ENCODE measurements around the gene DDX43.
"Not testable (repeated sequence)": the region's sequence is repeated elsewhere in the genome, so short reads cannot be mapped to it uniquely, and the experiment has no call there.

Gene DDX43

DNA sequence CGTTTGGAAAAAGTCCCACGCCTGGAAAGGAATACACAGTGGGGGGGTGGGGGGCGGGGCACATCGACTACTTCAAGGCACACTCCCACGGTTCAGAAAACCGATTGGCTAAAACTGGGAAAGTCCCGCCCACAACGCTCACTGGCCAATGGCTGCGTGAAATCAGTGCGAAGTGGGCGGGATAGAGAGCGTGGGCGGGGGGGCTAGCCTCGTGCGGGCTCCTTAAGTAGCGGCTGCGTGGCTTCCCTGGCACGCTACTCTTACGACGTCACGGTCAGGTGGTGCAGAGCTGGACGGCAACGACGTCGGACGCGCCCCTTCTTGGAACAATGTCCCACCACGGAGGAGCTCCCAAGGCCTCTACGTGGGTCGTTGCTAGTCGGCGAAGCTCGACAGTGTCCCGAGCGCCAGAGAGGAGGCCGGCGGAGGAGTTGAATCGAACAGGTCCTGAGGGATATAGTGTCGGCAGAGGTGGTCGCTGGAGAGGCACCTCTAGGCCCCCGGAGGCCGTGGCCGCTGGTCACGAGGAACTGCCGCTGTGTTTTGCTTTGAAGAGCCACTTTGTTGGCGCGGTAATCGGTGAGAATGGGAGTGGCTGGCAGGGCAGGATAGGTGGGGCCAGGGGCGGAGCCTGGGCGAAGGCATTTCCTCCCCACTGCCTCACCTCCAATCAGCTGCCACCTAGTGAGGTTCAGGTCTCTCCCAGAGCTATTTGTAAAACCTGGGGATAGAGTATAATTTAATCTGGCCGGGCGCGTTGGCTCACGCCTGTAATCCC, at the start of gene DDX43:
Gene DDX43, plus strand, starts transcription at position 252 of the 778 bp plus-strand sequence. Its CDS starts 78 bp downstream, at position 330.
- DNase-seq (ENCODE audit: low read depth) = no peak

DNA sequence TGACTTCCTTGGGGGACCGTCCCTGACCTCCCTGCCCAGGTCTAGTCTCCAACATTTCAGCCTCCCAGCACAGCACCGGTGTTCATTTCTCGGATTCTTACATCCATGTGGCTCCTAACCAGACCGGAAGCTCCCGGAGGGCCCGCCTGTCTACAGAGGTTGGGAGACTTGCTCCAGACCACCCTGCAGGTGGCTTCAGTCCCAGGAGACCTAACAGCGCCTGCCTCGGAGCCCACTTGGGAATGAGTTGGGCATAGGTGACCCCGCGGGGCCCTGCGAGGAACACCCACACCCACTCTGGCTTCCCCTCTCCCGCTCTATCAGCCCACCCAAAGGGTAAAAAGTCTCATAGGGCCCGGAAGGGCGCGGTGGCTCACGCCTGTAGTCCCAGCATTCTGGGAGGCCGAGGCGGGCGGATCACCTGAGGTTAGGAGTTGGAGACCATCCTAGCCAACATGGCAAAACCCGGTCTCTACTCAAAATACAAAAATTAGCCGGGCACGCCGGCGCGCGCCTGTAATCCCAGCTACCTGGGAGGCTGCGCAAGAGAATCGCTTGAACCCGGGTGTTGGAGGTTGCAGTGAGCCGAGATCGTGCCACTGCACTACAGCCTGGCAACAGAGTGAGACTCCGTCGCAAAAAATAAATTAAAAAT, 46.0 kb upstream of the DDX43 start:
- no peak for DNase-seq (ENCODE audit: low read depth)

DNA sequence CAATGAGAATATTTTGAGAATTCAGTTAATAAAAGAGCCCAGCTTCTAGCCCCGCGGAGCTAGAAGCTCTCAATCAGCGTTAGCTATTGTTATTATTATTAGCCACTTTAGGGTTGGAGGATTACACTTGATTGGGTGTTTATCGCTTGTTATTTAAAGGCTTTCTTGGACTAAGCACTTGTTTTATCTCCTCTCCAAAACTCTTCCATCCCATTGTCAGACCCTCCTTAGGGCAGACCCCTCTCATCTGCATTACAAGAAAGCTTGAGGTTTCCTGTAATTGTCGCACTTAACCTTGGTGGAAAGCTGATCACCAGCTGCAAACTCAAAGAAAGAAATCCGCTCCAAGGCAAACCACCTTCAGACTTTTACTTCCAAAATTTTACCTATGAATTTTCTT, 45.3 kb upstream of the DDX43 start:
- DNase-seq (ENCODE audit: low read depth) = no peak

DNA sequence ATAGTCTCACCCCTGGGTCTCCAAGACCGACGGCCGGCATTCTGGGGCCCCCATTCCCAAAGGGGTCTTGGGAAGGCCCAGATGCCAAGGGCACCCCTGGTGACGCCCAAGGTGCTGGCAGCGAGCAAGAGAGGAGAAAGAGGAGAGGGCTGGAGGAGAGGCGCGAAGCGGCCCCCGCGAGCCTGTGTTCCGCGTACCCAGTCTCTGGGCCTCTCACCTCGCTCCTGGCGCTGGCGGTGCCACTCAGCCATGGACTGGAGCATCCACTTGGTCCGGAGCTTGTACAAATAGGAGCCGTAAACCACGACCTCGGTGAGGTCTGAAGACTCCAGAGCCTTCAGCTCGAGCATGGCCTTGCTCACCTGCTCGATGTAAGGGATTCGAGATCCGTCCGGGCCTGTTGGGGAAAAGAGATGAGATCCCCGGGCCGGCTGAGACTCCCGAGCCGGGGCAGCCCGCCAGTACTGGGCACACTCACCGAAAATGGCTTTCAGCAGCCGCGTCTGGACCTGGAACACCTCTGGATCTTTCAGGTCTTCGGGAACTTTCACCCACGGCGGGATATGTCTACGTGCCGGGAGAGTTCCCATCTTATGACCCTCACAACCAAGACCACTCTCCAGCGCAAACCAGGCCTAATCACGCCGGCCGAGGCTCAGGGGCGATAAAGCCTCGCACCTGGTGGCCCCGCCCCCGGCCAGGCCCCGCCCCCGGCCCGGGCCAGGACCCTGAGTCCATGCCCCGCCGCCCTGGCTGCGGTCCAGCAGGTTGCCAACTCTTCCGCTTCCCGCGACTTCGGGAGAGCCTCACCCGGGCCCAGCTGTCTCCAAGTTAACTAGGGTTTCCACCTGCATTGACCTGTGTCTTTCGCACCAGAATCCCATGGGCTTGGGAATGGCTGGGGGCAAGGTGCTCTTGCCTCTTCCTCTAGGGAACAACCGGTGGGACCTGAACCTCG, 40.7 kb upstream of the DDX43 start, which contains the start of gene DPPA5:
Gene DPPA5, minus strand, starts transcription at position 641 of the 958 bp plus-strand sequence. Its CDS starts 51 bp downstream, at position 590.
- DNase-seq (ENCODE audit: low read depth) = no peak

DNA sequence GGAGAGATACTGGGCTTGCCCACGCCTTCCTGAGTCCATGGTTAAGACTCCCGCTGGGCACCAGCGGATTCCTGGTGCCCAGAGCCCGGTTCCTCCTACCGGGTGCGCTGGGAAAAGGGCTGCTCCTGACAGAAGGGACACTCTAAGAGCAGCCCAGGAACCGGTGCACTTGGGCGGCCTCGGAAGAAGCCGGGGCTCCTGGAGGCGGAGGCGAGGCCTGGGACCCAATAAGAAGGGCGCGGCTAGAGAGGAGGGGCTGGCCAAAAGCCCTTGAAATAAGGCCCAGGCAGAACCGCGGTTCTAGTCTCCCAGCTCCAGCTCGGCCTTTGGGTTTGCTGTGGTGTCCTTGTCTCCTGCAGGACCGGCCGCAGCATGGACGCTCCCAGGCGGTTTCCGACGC, 32.3 kb upstream of the DDX43 start, which contains the start of gene KHDC3L:
Gene KHDC3L, plus strand, starts transcription at position 301 of the 400 bp plus-strand sequence. Its CDS starts 72 bp downstream, at position 373.
- no peak for DNase-seq (ENCODE audit: low read depth)

DNA sequence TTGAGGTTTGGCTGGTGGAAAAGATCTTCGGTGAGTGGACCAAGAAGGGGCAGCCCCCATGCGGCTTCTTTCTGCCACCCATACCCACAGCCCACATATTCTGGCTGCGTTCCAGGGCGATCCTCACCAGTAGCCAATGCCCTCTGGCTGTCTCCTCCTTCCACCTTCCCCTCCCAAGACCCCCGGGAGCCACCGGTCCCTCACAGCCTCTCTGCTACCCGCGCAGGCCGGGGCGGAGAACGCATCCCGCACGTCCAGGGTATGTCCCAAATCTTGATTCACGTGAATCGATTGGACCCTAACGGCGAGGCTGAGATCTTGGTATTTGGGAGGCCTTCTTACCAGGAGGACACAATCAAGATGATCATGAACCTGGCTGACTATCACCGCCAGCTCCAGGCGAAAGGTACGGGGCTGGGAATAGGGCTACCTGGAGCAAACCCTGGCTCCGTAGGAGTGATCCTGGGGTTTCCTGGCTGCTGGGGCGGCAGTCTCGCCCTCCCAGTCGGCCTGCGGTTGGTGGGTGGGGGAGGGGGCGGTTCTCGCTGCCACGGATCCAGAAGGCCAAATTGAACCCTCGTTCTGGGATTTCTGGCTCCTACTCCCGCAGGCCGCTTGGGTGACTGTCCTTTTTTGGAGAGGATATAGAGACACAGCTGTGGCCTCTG, 31.6 kb upstream of the DDX43 start:
- no peak for DNase-seq (ENCODE audit: low read depth)

DNA sequence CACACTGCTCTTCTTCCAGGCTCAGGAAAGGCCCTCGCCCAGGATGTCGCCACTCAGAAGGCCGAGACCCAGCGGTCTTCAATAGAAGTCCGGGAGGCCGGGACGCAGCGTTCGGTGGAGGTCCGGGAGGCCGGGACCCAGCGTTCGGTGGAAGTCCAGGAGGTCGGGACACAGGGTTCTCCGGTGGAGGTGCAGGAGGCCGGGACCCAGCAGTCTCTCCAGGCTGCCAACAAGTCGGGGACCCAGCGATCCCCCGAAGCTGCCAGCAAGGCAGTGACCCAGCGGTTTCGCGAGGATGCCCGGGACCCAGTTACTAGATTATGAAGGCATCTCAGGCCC, 31.1 kb upstream of the DDX43 start:
- DNase-seq (ENCODE audit: low read depth) = no peak

DNA sequence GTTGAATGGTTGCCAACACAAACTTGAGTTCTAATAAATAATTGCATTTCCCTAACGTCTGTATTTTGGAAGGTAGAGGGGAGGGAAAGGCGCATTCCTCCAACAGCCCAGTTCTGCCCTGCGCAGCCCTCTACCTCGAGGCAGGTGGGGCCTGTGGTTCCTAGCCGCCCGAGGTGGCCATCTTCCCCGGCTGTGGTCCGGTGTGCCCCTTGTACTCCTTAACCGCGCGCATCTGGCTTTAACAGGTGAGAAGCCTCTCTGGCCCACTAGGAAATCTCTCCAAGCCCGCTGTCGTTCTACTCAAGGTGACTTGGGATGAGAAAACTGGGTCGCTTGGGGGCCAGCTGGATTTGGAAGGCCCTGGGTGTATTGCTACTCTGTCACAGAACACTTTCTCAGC, 30.5 kb upstream of the DDX43 start:
- no peak for DNase-seq (ENCODE audit: low read depth)

DNA sequence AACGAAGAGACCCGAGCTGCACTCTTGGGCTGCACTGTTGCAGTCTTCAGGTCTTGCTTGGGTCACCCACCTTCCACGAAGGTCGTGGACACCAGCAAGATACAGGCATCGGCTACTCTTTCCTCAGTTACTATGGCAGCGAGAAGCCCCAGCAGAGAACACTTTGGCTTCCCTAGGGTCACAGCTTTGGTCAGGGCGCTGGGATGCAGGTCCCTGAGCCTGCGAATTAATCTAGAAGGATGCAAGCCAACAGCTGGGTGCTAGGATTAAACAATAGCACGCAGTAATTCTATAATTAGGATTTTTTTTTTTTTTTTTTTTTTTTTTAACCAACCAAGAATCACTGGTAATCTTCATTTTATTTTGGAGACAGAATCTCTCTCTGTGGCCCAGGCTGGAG, 30.1 kb upstream of the DDX43 start:
- no peak for DNase-seq (ENCODE audit: low read depth)

DNA sequence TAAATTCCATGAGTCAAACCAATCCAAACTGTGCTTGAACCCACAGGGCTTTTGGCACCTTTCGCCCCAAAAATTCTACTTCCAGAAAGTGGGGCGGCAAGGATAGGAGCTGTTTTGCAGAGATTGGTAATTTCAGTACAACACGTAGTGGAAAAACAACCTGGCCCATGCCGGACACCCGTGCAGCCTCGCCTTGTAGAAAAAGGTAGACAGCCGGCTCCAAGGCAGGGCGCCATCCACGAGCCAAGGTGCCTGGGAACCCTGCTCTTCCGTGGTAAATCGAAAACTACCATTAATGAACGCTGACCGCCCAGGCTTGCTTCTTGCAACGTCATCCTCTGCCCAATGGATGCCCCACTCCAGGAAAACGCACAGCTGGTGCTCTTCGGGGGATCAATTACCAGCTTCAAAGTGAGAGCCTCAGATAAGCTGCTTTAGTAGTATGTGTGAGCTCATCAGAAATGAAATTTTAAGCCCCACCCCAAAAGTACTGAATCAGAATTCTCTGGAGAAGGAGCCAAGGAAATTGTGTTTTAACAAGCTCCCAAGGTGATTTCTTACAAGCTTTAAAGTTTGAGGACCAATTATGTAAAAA, 26.8 kb upstream of the DDX43 start:
- DNase-seq (ENCODE audit: low read depth) = no peak

DNA sequence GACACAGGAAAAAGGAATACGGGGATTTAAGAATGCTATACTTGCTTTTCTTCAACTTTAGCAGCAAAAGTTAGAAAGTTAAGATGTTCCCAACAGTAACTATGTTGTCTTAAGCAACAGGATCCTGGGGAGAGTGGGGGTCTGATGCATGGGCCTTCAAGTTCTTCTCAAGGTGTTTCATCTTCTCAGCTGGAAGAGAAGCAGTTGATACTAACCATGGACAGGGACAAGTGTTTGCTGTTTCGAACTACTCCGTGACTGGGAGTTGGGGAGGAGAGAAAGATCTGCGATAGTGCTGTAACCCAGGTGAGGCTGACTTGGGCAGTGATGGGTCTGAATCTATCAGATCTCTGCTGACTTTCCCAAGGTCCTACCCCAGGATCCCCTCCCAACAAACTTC, 26.0 kb upstream of the DDX43 start:
- DNase-seq (ENCODE audit: low read depth) = no peak

DNA sequence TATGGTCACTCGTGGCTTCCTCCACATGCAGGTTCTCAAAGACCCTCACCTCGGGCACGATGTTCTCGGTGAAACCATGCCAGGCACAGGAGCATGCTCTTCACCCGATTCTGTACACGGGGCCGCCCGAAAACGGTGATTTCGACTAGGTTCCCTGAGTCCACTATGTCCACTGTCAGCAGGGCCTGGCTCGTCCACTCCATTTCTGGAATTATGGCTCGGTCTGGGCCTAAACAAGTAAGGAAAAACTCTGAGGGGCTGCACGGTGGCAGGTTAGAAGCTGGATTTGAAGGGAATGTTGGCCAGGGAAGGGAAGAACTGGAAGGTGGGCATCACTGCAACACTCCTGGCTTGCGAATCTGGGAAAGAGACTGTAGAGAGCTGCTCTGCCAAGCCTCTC, 25.5 kb upstream of the DDX43 start:
- DNase-seq (ENCODE audit: low read depth) = no peak

DNA sequence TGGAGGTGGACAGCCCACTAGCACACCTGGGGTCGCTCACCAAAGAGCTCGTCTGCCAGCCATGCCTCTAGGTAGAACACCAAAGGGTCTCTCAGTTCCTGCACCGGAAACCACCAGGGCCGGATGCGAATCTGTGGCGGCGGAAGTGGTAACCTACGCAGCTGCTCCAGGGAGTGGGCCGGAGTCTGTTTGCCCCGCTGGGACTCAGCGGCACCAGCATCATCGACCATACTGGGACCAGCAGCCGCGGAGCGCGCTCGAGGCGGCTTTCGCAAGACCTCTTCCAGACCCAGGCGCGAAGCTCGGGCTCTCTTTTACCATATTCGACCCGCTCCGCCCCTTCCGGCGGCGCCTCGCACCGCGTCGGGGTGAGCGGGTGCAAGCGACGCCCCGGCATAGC, 25.1 kb upstream of the DDX43 start, which contains the start of gene OOEP:
Gene OOEP, minus strand, starts transcription at position 335 of the 400 bp plus-strand sequence. Its CDS starts 105 bp downstream, at position 230.
- no peak for DNase-seq (ENCODE audit: low read depth)

DNA sequence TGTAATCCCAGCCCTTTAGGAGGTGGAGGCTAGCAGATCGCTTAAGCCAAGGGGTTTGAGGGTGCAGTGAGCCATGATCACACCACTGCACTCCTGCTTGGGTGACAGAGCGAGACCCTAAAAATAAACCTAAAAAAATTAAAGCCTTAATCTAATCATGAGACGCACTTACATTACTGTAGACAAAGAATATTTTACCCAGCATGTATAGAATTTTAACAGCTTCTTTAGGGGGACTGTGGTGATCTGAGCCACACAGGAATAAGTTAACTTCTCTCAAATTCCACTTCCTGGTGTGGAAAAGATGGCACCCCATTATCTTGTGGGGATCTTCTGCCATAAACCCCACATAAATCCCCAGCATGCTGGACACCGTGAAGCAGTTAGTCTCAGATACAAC, 22.6 kb upstream of the DDX43 start:
- DNase-seq (ENCODE audit: low read depth) = no peak

DNA sequence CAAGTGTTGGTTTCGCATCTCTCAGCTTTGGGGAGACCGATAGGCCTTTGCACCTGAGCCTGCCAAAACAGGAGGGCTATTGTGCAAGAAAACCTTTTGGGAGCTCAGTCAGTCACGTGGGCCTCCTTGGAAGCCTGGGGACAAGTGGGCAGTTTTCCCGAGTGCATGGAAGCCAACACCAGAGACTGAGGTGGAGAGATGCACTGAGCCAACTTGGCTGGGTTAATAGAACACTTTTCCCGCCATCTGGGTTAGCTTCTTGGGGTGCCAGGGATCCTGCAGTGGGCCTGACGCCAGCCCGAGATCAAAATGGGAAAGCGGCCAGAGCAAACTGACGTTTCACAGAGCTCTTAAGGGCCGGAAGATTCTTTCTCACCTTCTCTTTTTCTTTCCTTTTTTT, 22.1 kb upstream of the DDX43 start:
- DNase-seq (ENCODE audit: low read depth) = no peak

DNA sequence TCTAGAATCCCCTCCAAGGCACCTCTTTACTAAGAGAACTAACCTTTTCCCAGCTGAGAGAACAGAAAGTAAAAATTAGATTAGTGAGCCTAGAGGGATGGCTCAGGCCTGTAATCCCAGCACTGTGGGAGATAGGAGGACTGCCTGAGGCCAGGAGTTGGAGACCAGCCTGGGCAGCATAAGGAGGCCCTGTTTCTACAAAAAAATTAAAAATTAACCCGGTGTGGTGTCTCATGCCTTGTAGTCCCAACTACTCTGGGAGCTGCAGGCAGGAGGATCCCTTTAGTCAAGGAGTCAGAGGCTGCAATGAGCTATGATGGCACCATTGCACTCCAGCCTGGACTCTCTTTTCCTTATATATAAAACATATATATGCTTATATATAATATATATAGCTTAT, 19.4 kb upstream of the DDX43 start:
- no peak for DNase-seq (ENCODE audit: low read depth)

DNA sequence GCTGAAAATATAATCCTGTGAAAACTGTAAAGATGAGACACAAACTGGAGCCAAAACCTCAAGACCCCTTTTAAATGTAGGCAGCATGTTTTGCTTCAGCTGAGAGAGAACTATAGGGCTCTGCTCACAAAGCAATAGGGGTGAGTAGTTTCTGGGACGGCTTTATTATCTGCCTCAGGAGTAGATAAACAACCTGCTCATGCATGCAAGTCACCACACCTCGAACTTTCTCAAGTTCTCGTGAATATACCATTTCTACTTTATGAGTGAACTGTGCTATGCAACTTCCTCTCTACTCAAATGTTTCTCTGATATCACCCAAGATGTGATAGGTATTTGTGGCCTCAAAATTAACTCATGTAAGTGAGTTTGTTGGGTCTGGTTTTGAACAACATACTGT, 17.4 kb upstream of the DDX43 start:
- DNase-seq (ENCODE audit: low read depth) = no peak

DNA sequence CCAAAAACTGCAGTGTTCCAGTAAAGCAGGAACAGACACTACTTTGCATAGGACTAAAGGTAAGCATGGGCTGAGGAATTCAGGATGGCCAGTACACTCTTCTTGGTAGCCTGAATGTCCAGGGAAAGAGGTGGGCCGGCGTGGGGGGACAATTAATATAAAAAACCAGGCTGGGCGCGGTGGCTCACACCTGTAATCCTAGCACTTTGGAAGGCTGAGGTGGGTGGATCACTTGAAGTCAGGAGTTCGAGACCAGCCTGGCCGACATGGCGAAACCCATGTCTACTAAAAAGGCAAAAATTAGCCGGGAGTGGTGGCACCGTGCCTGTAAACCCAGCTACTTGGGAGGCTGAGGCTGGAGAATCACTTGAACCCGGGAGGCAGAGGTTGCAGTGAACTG, 13.1 kb upstream of the DDX43 start:
- DNase-seq (ENCODE audit: low read depth) = not testable (repeated sequence)

DNA sequence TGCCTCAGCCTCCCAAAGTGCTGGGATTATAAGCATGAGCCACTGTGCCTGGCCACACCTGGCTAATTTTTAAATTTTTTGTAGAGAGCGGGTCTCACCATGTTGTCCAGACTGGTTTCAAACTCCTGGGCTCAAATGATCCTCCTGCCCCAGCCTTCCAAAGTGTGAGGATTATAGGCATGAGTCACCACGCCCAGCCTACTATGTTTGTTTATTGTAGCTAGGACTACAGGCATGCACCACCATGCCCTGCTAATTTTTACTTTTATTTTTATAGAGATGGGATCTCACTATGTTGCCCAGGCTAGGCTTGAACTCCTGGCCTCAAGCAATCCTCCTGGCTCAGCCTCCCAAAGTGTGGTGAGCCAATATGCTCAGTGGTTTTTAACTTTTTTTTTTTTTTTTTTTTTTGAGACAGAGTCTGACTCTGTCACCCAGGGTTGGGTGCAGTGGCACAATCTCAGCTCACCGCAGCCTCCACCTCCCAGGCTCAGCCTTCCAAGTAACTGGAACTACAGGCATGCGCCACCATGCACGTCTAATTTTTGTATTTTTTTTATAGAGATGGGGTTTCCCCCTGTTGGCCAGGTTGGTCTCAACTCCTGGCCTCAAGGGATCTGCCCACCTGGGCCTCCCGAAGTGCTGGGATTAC, 12.0 kb upstream of the DDX43 start:
- DNase-seq (ENCODE audit: low read depth) = no peak

DNA sequence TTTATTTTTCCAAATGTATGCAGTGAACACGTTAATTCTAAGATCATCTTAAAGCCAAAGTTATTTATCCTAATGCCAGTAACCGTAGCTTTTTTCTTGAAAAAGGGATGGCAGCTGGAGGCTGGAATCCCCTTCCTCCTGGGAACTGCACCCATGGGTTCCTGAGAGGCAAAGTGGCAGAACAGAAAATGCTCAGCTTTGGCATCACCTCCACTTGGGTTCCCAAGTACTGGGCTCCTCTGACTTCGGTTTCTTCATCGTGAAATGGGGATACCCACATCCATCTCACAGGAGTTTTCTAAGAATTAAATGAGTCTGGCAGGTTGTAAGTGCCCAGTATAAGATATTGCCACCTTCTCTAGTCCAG, 6.2 kb upstream of the DDX43 start:
- no peak for DNase-seq (ENCODE audit: low read depth)

Measured in GM04503 (cell line).